Lower leg skin (tissue), 3 donors: ENCODE measurements around the gene BRD4.

Experiments
- CTCF ChIP-seq, 3 donors: fragments of 450-650 bp; IDR thresholded peaks; one replicate each; pipeline ENCODE4 v1.5.1; 2016; ENCODE audit warnings: antibody characterized with exemption in 3 of 3, mild to moderate bottlenecking in 3 of 3, moderate library complexity in 2 of 3
- POLR2A ChIP-seq, 2 donors: fragments of 450-650 bp; IDR thresholded peaks; one replicate each; pipeline ENCODE4 v1.6.1; 2016 to 2017; ENCODE audit warnings: antibody characterized with exemption in 2 of 2, mild to moderate bottlenecking in 1 of 2, moderate library complexity in 1 of 2

DNA sequence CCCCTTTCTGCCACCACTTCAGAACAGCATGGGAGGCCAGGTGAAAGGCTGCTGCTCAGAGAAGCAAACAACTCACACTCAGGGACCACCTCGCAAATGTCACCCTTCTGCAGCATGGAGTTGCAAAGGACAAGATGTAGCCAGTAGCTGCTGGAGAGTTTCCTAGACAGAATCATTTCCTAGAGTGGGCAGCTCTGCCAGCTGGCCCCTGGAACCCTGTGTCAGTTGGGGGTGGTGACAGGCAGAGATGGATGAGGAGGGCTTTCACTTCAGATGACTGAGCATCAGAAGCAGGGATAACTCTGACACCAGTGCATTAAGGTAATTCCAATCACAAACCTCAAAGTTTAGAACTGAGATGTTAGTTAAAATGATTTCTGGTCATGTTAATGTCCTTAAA lies 65.7 kb downstream of the BRD4 start:
- TF ChIP-seq CTCF (IDR thresholded peaks at IDR 0.05) (no peak), POLR2A (IDR thresholded peaks at IDR 0.05) (no peak)
